NAMALWA (cell line): Measurements from ENCODE around the gene MIER1.

Experiments used
- DNase-seq: peaks from one replicate; pipeline ENCODE4 v3.0.0-alpha.2; 2015; ENCODE audit warnings: low spot score

The MIER1 gene

GRCh38 chr1:66999640-67000400 lies 75.0 kb downstream of the MIER1 start:
- no peak for DNase-seq

GRCh38 chr1:67001682-67002425 lies 77.1 kb downstream of the MIER1 start:
- DNase-seq: no peak

GRCh38 chr1:67004176-67004575 lies 79.4 kb downstream of the MIER1 start:
- no peak for DNase-seq

GRCh38 chr1:67005068-67005467 lies 80.3 kb downstream of the MIER1 start:
- DNase-seq: no peak

GRCh38 chr1:67009792-67010191 lies 85.0 kb downstream of the MIER1 start:
- no peak for DNase-seq

- DNase-seq: no peak
These were observed 88.8 kb downstream of the MIER1 start for GRCh38 chr1:67013573-67013972.

- no peak for DNase-seq
These were observed 93.8 kb downstream of the MIER1 start for GRCh38 chr1:67018574-67018973.

GRCh38 chr1:67019121-67019520 lies 94.3 kb downstream of the MIER1 start:
- DNase-seq: no peak

- no peak for DNase-seq
These were observed 94.9 kb downstream of the MIER1 start for GRCh38 chr1:67019600-67020136.

- no peak for DNase-seq
These were observed 95.5 kb downstream of the MIER1 start for GRCh38 chr1:67020304-67020703.

- no peak for DNase-seq
These were observed 96.0 kb downstream of the MIER1 start for GRCh38 chr1:67020765-67021164.

- no peak for DNase-seq
These were observed 104.7 kb downstream of the MIER1 start for GRCh38 chr1:67029472-67029871.

GRCh38 chr1:67031121-67031858 lies 106.5 kb downstream of the MIER1 start:
- no peak for DNase-seq

- DNase-seq: no peak
These were observed 107.1 kb downstream of the MIER1 start for GRCh38 chr1:67031859-67032247.
